CD14-positive monocyte (primary cell): Measurements from ENCODE around the gene RILP. TPM values are rescaled to one million over a fixed set of nuclear protein-coding genes. Genes with fewer than 3 reads are reported as not detected.

Source experiments
- DNase-seq, 3 donors: peaks; one replicate each; pipeline ENCODE4 v3.0.0-alpha.2; 2011 to 2022
- H2AFZ ChIP-seq: 2 replicates; pipeline ENCODE4 v1.6.0; 2012; ENCODE audit warnings: mild to moderate bottlenecking, low read depth, low read length, inconsistent platforms; ENCODE audit not compliant: insufficient read depth, poor library complexity, severe bottlenecking
- H3K27ac ChIP-seq, 2 donors: 1 replicate in 1 of 2; 2 replicates in 1 of 2; pipeline ENCODE4 v1.5.1; 2012 to 2013; ENCODE audit warnings: low read length in 2 of 2, control low read depth in 1 of 2, inconsistent platforms in 1 of 2, low read depth in 1 of 2, mild to moderate bottlenecking in 1 of 2
- H3K27me3 ChIP-seq, 2 donors: one replicate each; pipeline versions ENCODE4 v1.6.0 to v1.6.1; 2011 to 2013; ENCODE audit warnings: low read length in 2 of 2; ENCODE audit not compliant: control insufficient read depth in 2 of 2, insufficient read depth in 2 of 2
- H3K36me3 ChIP-seq, 2 donors: replicated peaks in 1 of 2; 1 replicate in 1 of 2; 2 replicates in 1 of 2; pipeline versions ENCODE4 v1.5.1 to v1.6.1; 2012 to 2013; ENCODE audit warnings: low read length in 2 of 2, control low read depth in 1 of 2, inconsistent platforms in 1 of 2, mild to moderate bottlenecking in 1 of 2; ENCODE audit not compliant: insufficient read depth in 2 of 2, control insufficient read depth in 1 of 2
- H3K4me1 ChIP-seq, 2 donors: 1 replicate in 1 of 2; 2 replicates in 1 of 2; pipeline versions ENCODE4 v1.5.1 to v1.6.1; 2012 to 2013; ENCODE audit warnings: low read length in 2 of 2, control low read depth in 1 of 2, inconsistent platforms in 1 of 2, mild to moderate bottlenecking in 1 of 2, moderate library complexity in 1 of 2; ENCODE audit not compliant: insufficient read depth in 2 of 2, control insufficient read depth in 1 of 2
- H3K4me2 ChIP-seq: replicated peaks from 2 replicates; pipeline ENCODE3; 2012; ENCODE audit warnings: low read length, moderate library complexity, mild to moderate bottlenecking; ENCODE audit not compliant: poor library complexity, severe bottlenecking; ENCODE audit errors: extremely low read depth
- H3K4me3 ChIP-seq, 3 experiments: fragments of 200-600 bp in 1 of 3; sonication (generic) in 1 of 3; replicated peaks in 1 of 3; 1 replicate in 2 of 3; 2 replicates in 1 of 3; pipeline ENCODE4 v1.5.1; 2011 to 2013; ENCODE audit warnings: low read length in 3 of 3, mild to moderate bottlenecking in 3 of 3, control low read depth in 2 of 3, low read depth in 2 of 3, inconsistent platforms in 1 of 3, moderate library complexity in 1 of 3
- H3K79me2 ChIP-seq: 2 replicates; pipeline ENCODE4 v1.6.0; 2012; ENCODE audit warnings: mild to moderate bottlenecking, control low read depth, inconsistent platforms, low read length, moderate library complexity; ENCODE audit not compliant: insufficient read depth
- H3K9ac ChIP-seq: 2 replicates; pipeline ENCODE4 v1.6.0; 2017; ENCODE audit warnings: low read length, mild to moderate bottlenecking; ENCODE audit not compliant: insufficient read depth, poor library complexity, severe bottlenecking
- H3K9me3 ChIP-seq, 2 donors: replicated peaks in 1 of 2; 1 replicate in 1 of 2; 2 replicates in 1 of 2; pipeline versions ENCODE4 v1.5.1 to v1.6.1; 2012 to 2013; ENCODE audit warnings: low read length in 2 of 2, control low read depth in 1 of 2; ENCODE audit not compliant: control insufficient read depth in 1 of 2, insufficient read depth in 1 of 2
- H4K20me1 ChIP-seq: 2 replicates; pipeline ENCODE4 v1.6.0; 2012; ENCODE audit warnings: mild to moderate bottlenecking, low read length, control low read depth, moderate library complexity; ENCODE audit not compliant: insufficient read depth
- H3K27ac Mint-ChIP-seq, 7 donors: one replicate each; pipeline ENCODE4 v1.8.0; 2020; ENCODE audit warnings: mild to moderate bottlenecking in 7 of 7, mixed read lengths in 7 of 7, moderate library complexity in 6 of 7, inconsistent platforms in 2 of 7
- H3K27me3 Mint-ChIP-seq, 3 donors: one replicate each; pipeline ENCODE4 v1.8.0; 2021 to 2022; ENCODE audit warnings: low read depth in 3 of 3, mild to moderate bottlenecking in 3 of 3, mixed read lengths in 3 of 3, moderate library complexity in 3 of 3, inconsistent platforms in 1 of 3
- H3K36me3 Mint-ChIP-seq, 2 donors: one replicate each; pipeline ENCODE4 v1.8.0; 2020; ENCODE audit warnings: mixed read lengths in 2 of 2, inconsistent platforms in 1 of 2, mild to moderate bottlenecking in 1 of 2
- H3K4me1 Mint-ChIP-seq: one replicate; pipeline ENCODE4 v1.8.0; 2020; ENCODE audit warnings: mild to moderate bottlenecking, mixed read lengths
- H3K4me3 Mint-ChIP-seq, 2 donors: one replicate each; pipeline ENCODE4 v1.8.0; 2020; ENCODE audit warnings: mild to moderate bottlenecking in 2 of 2, mixed read lengths in 2 of 2, moderate library complexity in 1 of 2
- H3K9me3 Mint-ChIP-seq, 7 donors: one replicate each; pipeline ENCODE4 v1.8.0; 2020 to 2022; ENCODE audit warnings: mixed read lengths in 7 of 7, mild to moderate bottlenecking in 6 of 7, moderate library complexity in 6 of 7, inconsistent platforms in 2 of 7
- CTCF ChIP-seq: fragments of 200-600 bp; IDR thresholded peaks from one replicate; pipeline ENCODE4 v1.8.0; 2022; ENCODE audit warnings: antibody characterized with exemption, mild to moderate bottlenecking
- WGBS: methylation state at CpG from one replicate; pipeline ENCODE4 v1.1.5; 2013; ENCODE audit warnings: missing lambda C conversion rate; ENCODE audit not compliant: insufficient coverage; 5-methylcytosine and 5-hydroxymethylcytosine counted together
- intact Hi-C, 2 donors: fragments of 100-400 bp; cut with micrococcal nuclease; formaldehyde crosslinking; loops; one replicate each; pipeline versions ENCODE4 v1.15.0 to v1.15.1; 2023
- polyA plus RNA-seq, 3 donors: library from polyadenylated mRNA; depleted of rRNA in 1 of 3; unstranded in 2 of 3; stranded (reverse) in 1 of 3; fragments of 300-500 nt in 2 of 3; fragments of >200 nt in 1 of 3; fragmentation: Illumina TruSeq in 2 of 3; gene quantifications; 1 replicate in 2 of 3; 2 replicates in 1 of 3; pipeline ENCODE4 v1.2.3, GENCODE V29; 2012 to 2021

Gene RILP
- polyA plus RNA-seq, 3 donors, result 23.8 to 49.5 (median 49.4) TPM

- intact Hi-C loops, result loop anchor here (2.0 to 10.0 kb wide), 7 partner anchors 19 to 747 kb away; partner anchors contain the start of genes SLC43A2 (in 1 of the 2) and TLCD2 (in 1 of the 2)
- no peak for DNase-seq
- Histone ChIP-seq H2AFZ (peak overlapping the region; percentile 84), H3K27me3 (no peaks in the 10 kb centered on the region), H3K4me3 (peak overlapping the region in 2 of 3 experiments; percentile 66 to 80), H3K36me3 (peaks cover 23% of the 10 kb centered on the region in 2 donors), H3K9ac (peak overlapping the region; percentile 66), H3K27ac (peak overlapping the region in 1 of 2 donors; percentile 76), H3K79me2 (no peaks in the 10 kb centered on the region), H3K4me1 (peaks cover 54 to 70% of the 10 kb centered on the region in 2 donors), H4K20me1 (peaks cover 17% of the 10 kb centered on the region), H3K9me3 (no peaks in the 10 kb centered on the region), H3K4me2 (peak overlapping the region; percentile 87)
- peaks cover 0 to 20% (median 3%) of the 10 kb centered on the region in 3 donors for H3K27me3 Mint-ChIP-seq
- H3K27ac Mint-ChIP-seq, result peak overlapping the region in 2 of 7 donors; percentile 71 to 74
- H3K4me3 Mint-ChIP-seq, result peak overlapping the region; percentile 82 to 88
- peaks cover 54% of the 10 kb centered on the region for H3K4me1 Mint-ChIP-seq
- H3K9me3 Mint-ChIP-seq, result peaks cover 0 to 3% (median 0%) of the 10 kb centered on the region in 7 donors
- 79% methylated on average over 11 of the region's 11 CpGs for WGBS
- no peak for TF ChIP-seq CTCF
- peaks cover 37 to 46% of the 10 kb centered on the region in 2 donors for H3K36me3 Mint-ChIP-seq
Observed at GRCh38 chr17:1647802-1648171, 1.9 kb downstream of the RILP start.

- H3K27ac ChIP-seq, result peak overlapping the region; percentile 62 to 88
- H4K20me1 ChIP-seq, result peaks cover 16% of the 10 kb centered on the region
- peak overlapping the region; percentile 74 for H2AFZ ChIP-seq
- peak overlapping the region; percentile 88 for H3K4me2 ChIP-seq
- no peak for DNase-seq
- H3K27me3 ChIP-seq, result no peaks in the 10 kb centered on the region
- peak overlapping the region in 1 of 3 experiments; percentile 81 for H3K4me3 ChIP-seq
- no peaks in the 10 kb centered on the region for H3K79me2 ChIP-seq
- peak overlapping the region; percentile 84 to 91 for H3K4me3 Mint-ChIP-seq
- H3K36me3 Mint-ChIP-seq, result peaks cover 23 to 31% of the 10 kb centered on the region in 2 donors
- H3K4me1 Mint-ChIP-seq, result peaks cover 54% of the 10 kb centered on the region
- H3K9me3 Mint-ChIP-seq, result peaks cover 0 to 3% (median 0%) of the 10 kb centered on the region in 7 donors
- TF ChIP-seq CTCF, result no peak
- peaks cover 8 to 9% of the 10 kb centered on the region in 2 donors for H3K36me3 ChIP-seq
- intact Hi-C loops, result loop anchor here (5.0 to 10.0 kb wide), 6 partner anchors 34 to 748 kb away; partner anchors contain the start of gene TLCD2 (in 1 of the 2)
- H3K4me1 ChIP-seq, result peaks cover 54 to 70% of the 10 kb centered on the region in 2 donors
- no peaks in the 10 kb centered on the region for H3K9me3 ChIP-seq
- peak overlapping the region; percentile 73 for H3K9ac ChIP-seq
- H3K27me3 Mint-ChIP-seq, result peaks cover 0 to 20% (median 7%) of the 10 kb centered on the region in 3 donors
- H3K27ac Mint-ChIP-seq, result peak overlapping the region in 5 of 7 donors; percentile 24 to 94 (median 86)
- 79% methylated on average over 9 of the region's 13 CpGs for WGBS
Observed at GRCh38 chr17:1646199-1646875, 3.3 kb downstream of the RILP start.
